NCI-H128 (cell line): ENCODE results near the gene METTL2A.
A peak's percentile ranks its signal among the peaks of the same experiment; 100 is the strongest.
"Not testable (repeated sequence)": the region's sequence is repeated elsewhere in the genome, so short reads cannot be mapped to it uniquely, and the experiment has no call there.

ENCODE experiments used
- DNase-seq: peaks from one replicate; lab custom pipeline; 2025; ENCODE audit not compliant: unreplicated experiment; lab: John Stamatoyannopoulos, UW

Gene METTL2A

GRCh38 chr17:62470666-62471379 is 47.1 kb downstream of the METTL2A start:
- peak; percentile 8 for DNase-seq

- not testable (repeated sequence) for DNase-seq
These were observed 47.7 kb downstream of the METTL2A start for GRCh38 chr17:62471380-62471880.

GRCh38 chr17:62473030-62473982 is 49.6 kb downstream of the METTL2A start:
- not testable (repeated sequence) for DNase-seq

- DNase-seq = not testable (repeated sequence)
These were observed 53.4 kb downstream of the METTL2A start for GRCh38 chr17:62477111-62477510.

GRCh38 chr17:62477718-62478408 is 54.2 kb downstream of the METTL2A start:
- DNase-seq = not testable (repeated sequence)

- peak; percentile 26 for DNase-seq
These were observed 54.8 kb downstream of the METTL2A start, which contains the start of gene TLK2 for GRCh38 chr17:62478424-62478879. TSS of gene TLK2 (plus strand) at chr17:62478825. CDS start at chr17:62481126, 2,301 bp downstream.

- DNase-seq = not testable (repeated sequence)
These were observed 55.4 kb downstream of the METTL2A start for GRCh38 chr17:62478880-62479638.

GRCh38 chr17:62479639-62480258 is 56.1 kb downstream of the METTL2A start:
- DNase-seq = not testable (repeated sequence)

- not testable (repeated sequence) for DNase-seq
These were observed 58.9 kb downstream of the METTL2A start for GRCh38 chr17:62482553-62482952.

- DNase-seq = not testable (repeated sequence)
These were observed 67.3 kb downstream of the METTL2A start for GRCh38 chr17:62490990-62491389.

- not testable (repeated sequence) for DNase-seq
These were observed 69.5 kb downstream of the METTL2A start for GRCh38 chr17:62493049-62493655.

- not testable (repeated sequence) for DNase-seq
These were observed 70.4 kb downstream of the METTL2A start for GRCh38 chr17:62494073-62494472.

- not testable (repeated sequence) for DNase-seq
These were observed 72.6 kb downstream of the METTL2A start for GRCh38 chr17:62496344-62496743.

- DNase-seq = not testable (repeated sequence)
These were observed 75.1 kb downstream of the METTL2A start for GRCh38 chr17:62498796-62499195.
